Osteoblast (primary cell): ENCODE results near the gene LCN2. TPM values are rescaled to one million over a fixed set of nuclear protein-coding genes. Genes with fewer than 3 reads are reported as not detected.

Experiments used
- DNase-seq: peaks from one replicate; pipeline ENCODE4 v3.0.0; 2011; ENCODE audit warnings: low spot score, mixed read lengths; ENCODE audit not compliant: insufficient read length; ENCODE audit errors: missing footprints
- H2AFZ ChIP-seq: 2 replicates; pipeline ENCODE4 v1.6.0; 2011; ENCODE audit warnings: mild to moderate bottlenecking, low read length
- H3K27ac ChIP-seq: 2 replicates; pipeline ENCODE4 v1.5.1; 2011; ENCODE audit warnings: mild to moderate bottlenecking, low read depth, low read length, moderate library complexity
- H3K27me3 ChIP-seq: 2 replicates; pipeline ENCODE4 v1.6.0; 2012; ENCODE audit warnings: mild to moderate bottlenecking, control low read depth, inconsistent platforms, low read length, moderate library complexity; ENCODE audit not compliant: insufficient read depth
- H3K36me3 ChIP-seq: 2 replicates; pipeline ENCODE4 v1.5.1; 2011; ENCODE audit warnings: mild to moderate bottlenecking, low read length, control low read depth, moderate library complexity; ENCODE audit not compliant: insufficient read depth
- H3K4me1 ChIP-seq: 2 replicates; pipeline ENCODE4 v1.5.1; 2011; ENCODE audit warnings: mild to moderate bottlenecking, low read length, control low read depth, moderate library complexity; ENCODE audit not compliant: insufficient read depth
- H3K4me2 ChIP-seq: 2 replicates; pipeline ENCODE4 v1.6.0; 2011; ENCODE audit warnings: mild to moderate bottlenecking, low read length; ENCODE audit not compliant: insufficient read depth
- H3K4me3 ChIP-seq: fragments of 200-600 bp; sonication (generic); 3 replicates; pipeline ENCODE4 v1.5.1; 2012; ENCODE audit warnings: mild to moderate bottlenecking, low read length, inconsistent platforms; ENCODE audit not compliant: insufficient read depth
- H3K79me2 ChIP-seq: 2 replicates; pipeline ENCODE4 v1.6.0; 2012; ENCODE audit warnings: mild to moderate bottlenecking, low read length, control low read depth, inconsistent platforms; ENCODE audit not compliant: insufficient read depth
- H3K9me3 ChIP-seq: 2 replicates; pipeline ENCODE4 v1.5.1; 2011; ENCODE audit warnings: low read depth, low read length, control low read depth
- H4K20me1 ChIP-seq: 2 replicates; pipeline ENCODE4 v1.6.0; 2012; ENCODE audit warnings: mild to moderate bottlenecking, low read length, control low read depth; ENCODE audit not compliant: insufficient read depth
- total RNA-seq: library from RNA; depleted of rRNA; stranded (reverse); fragments of >200 nt; gene quantifications from 2 replicates; pipeline ENCODE4 v1.2.3, GENCODE V29; 2012
- TF ChIP-seq, protein P1 (sequence below): IDR thresholded peaks from 2 replicates; pipeline ENCODE4 v1.5.1; 2011; ENCODE audit warnings: mild to moderate bottlenecking, low read depth, low read length, moderate library complexity; ENCODE audit errors: extremely low read depth

The LCN2 gene
- total RNA-seq, 1 donor: not detected

DNA sequence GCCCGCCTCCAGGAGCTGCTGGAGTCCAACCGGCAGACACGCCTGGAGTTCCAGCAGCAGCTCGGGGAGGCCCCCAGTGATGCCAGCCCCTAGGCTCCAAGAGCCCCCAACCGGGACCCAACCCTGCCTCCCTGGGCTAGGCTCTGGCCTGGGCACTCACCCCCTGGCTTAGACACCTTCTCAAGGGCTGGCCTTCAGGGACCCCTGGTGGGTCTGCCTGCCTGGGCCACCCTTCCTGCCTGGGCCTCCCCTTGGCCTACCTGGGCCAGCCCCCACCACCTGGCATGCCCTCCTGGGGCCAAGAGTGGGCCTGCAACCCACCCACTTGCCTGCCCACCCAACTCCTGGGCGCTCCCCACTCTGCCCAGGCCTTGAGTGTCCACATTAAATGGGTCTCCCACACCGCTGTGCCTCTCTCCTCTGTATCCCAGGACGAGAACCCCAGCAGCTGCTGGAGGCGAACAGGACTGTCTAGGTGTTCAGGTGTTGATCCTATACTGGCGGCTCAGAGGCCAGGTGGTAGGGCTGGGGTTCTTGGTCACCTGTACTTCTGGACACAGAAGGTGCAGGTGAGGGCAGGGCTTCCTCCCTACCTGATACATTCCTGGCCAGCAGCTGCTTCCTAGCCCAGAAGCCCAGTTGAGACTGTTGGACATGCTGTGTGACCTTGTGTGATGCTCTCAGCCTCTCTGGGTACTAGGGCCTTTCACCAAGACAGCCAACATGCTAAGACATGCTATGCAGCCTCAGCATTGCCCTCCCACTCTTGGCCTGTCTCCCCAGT, 14.5 kb downstream of the LCN2 start:
- Histone ChIP-seq H2AFZ (no peak overlapping the region), H3K79me2 (peaks cover 19% of the 10 kb centered on the region), H3K27me3 (no peaks in the 10 kb centered on the region), H3K4me1 (peaks cover 22% of the 10 kb centered on the region), H3K4me3 (no peak overlapping the region), H3K27ac (no peak overlapping the region), H3K36me3 (peaks cover 38% of the 10 kb centered on the region), H4K20me1 (peaks cover 33% of the 10 kb centered on the region), H3K4me2 (no peak overlapping the region), H3K9me3 (no peaks in the 10 kb centered on the region)
- TF ChIP-seq, protein P1, sequence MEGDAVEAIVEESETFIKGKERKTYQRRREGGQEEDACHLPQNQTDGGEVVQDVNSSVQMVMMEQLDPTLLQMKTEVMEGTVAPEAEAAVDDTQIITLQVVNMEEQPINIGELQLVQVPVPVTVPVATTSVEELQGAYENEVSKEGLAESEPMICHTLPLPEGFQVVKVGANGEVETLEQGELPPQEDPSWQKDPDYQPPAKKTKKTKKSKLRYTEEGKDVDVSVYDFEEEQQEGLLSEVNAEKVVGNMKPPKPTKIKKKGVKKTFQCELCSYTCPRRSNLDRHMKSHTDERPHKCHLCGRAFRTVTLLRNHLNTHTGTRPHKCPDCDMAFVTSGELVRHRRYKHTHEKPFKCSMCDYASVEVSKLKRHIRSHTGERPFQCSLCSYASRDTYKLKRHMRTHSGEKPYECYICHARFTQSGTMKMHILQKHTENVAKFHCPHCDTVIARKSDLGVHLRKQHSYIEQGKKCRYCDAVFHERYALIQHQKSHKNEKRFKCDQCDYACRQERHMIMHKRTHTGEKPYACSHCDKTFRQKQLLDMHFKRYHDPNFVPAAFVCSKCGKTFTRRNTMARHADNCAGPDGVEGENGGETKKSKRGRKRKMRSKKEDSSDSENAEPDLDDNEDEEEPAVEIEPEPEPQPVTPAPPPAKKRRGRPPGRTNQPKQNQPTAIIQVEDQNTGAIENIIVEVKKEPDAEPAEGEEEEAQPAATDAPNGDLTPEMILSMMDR: no peak
- DNase-seq: peak; percentile 65

DNA sequence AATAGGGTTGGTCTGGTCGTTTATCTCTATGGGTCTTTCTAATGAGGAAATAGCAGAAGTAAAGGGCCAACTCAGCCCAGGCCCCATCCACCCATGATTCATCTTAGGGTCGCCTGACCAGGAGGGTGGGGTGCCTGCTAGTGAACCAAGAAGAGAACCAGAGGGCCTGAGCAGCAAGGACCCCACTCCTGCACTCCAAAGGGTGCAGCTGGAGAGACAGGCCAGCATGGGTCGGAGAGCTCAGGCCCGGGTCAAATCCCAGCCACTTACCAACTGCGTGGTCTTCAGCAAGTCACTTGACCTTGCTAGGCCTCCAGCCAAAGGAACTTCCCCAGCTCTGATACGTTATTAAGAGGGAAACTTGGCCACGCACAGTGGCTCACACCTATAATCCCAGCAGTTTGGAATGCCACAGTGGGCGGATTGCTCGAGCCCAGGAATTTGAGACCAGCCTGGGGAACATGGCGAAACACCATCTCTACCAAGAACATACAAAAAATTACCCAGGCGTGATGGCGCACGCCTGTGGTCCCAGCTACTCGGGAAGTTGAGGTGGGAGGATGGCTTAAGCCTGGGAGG, 15.1 kb downstream of the LCN2 start:
- Histone ChIP-seq H3K4me1 (peaks cover 27% of the 10 kb centered on the region), H3K79me2 (peaks cover 19% of the 10 kb centered on the region), H2AFZ (no peak overlapping the region), H3K27me3 (no peaks in the 10 kb centered on the region), H3K4me2 (no peak overlapping the region), H3K4me3 (no peak overlapping the region), H3K36me3 (peaks cover 45% of the 10 kb centered on the region), H3K9me3 (no peaks in the 10 kb centered on the region), H3K27ac (no peak overlapping the region), H4K20me1 (peaks cover 33% of the 10 kb centered on the region)
- DNase-seq: peak; percentile 86
- TF ChIP-seq, protein P1: no peak

DNA sequence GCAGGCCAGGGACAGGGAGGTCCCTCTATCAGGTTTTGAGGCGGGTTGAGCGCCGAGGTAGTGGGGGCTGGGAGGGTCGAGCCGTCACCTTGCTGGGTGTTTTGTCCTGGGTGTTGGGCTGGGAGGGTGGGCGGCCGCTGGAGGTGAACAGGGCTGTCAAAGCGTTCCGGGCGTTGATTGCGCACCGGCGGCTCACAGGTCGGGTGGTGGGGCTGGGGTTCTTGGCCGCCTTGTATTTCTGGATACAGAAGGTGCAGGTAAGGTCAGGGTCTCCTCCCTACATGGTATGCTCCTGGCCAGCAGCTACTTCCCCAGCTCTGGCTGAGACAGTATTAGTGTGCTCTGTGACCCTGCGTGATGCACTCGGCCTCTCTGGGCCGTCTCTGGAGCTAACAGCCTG, 16.9 kb downstream of the LCN2 start:
- TF ChIP-seq, protein P1: no peak
- no peaks in the 10 kb centered on the region for H3K9me3 ChIP-seq
- peaks cover 59% of the 10 kb centered on the region for H3K36me3 ChIP-seq
- H3K4me2 ChIP-seq: no peak overlapping the region
- H2AFZ ChIP-seq: no peak overlapping the region
- H3K4me1 ChIP-seq: peaks cover 22% of the 10 kb centered on the region
- H3K4me3 ChIP-seq: no peak overlapping the region
- DNase-seq: peak; percentile 19
- no peak overlapping the region for H3K27ac ChIP-seq
- no peaks in the 10 kb centered on the region for H3K27me3 ChIP-seq
- peaks cover 15% of the 10 kb centered on the region for H3K79me2 ChIP-seq
- H4K20me1 ChIP-seq: peaks cover 26% of the 10 kb centered on the region

DNA sequence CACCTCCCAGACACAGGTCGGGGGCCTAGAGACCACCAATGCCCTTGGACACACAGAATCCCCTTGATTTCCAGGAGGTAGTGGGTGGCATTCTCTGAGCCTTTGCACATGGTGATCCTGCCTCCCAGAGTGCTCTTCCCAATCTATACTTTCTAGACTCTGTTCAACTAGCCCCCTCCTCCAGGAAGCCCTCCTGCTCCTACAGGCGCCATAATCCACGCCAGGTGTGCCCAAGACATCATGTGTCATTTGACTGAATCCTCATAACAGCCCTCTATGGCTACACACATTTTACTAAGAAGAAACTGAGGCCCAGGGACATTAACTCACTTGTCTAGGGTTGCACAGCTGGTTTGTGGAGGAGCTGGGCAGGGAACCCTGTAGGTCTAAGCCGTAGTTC, 18.0 kb downstream of the LCN2 start:
- H3K27ac ChIP-seq: no peak overlapping the region
- no peaks in the 10 kb centered on the region for H3K27me3 ChIP-seq
- peaks cover 14% of the 10 kb centered on the region for H3K79me2 ChIP-seq
- H3K4me2 ChIP-seq: no peak overlapping the region
- H3K4me1 ChIP-seq: peaks cover 14% of the 10 kb centered on the region
- TF ChIP-seq, protein P1: no peak
- no peak overlapping the region for H3K4me3 ChIP-seq
- H4K20me1 ChIP-seq: peaks cover 18% of the 10 kb centered on the region
- H3K9me3 ChIP-seq: no peaks in the 10 kb centered on the region
- no peak overlapping the region for H2AFZ ChIP-seq
- peaks cover 58% of the 10 kb centered on the region for H3K36me3 ChIP-seq
- DNase-seq: peak; percentile 36
